ENCODE measurements around the gene KRTAP26-1. TPM values are rescaled to one million over a fixed set of nuclear protein-coding genes. Genes with fewer than 3 reads are reported as not detected.

The KRTAP26-1 gene
- total and polyA plus RNA-seq, 2 experiments from 2014 or later: not detected

GRCh38 chr21:30326390-30326789 lies 6.3 kb upstream of the KRTAP26-1 start:
- Histone ChIP-seq H3K36me3 (replicated peaks; ENCODE audit: insufficient read depth, low read depth) (no peaks in the 10 kb centered on the region), H2AFZ (no peak overlapping the region), H3K27ac (no peak overlapping the region), H3K4me2 (no peak overlapping the region), H3K4me1 (ENCODE audit: insufficient read depth) (no peaks in the 10 kb centered on the region), H3K9me2 (replicated peaks; ENCODE audit: insufficient read depth) (no peaks in the 10 kb centered on the region), H3K27me3 (no peaks in the 10 kb centered on the region), H4K20me1 (ENCODE audit: insufficient read depth, poor library complexity, severe bottlenecking) (no peaks in the 10 kb centered on the region), H3K9me3 (ENCODE audit: low read depth) (peaks cover 10% of the 10 kb centered on the region), H3K4me3 (no peak overlapping the region), H3K79me2 (no peaks in the 10 kb centered on the region)
- TF ChIP-seq EZH2 (IDR thresholded peaks at IDR 0.05; ENCODE audit: borderline replicate concordance) (no peak), EZH2phosphoT487 (IDR thresholded peaks at IDR 0.05; ENCODE audit: low read depth, severe bottlenecking, unreplicated experiment) (no peak), CTCF (IDR thresholded peaks at IDR 0.05; ENCODE audit: poor library complexity) (no peak)
- no peak for DNase-seq (ENCODE audit: low spot score)

GRCh38 chr21:30315701-30316100 lies 4.4 kb downstream of the KRTAP26-1 start:
- 95% methylated on average over 2 of the region's 2 CpGs for WGBS (ENCODE audit: low lambda C conversion rate, missing lambda C conversion rate)
- no peaks in the 10 kb centered on the region for H3K9me2 ChIP-seq (replicated peaks; ENCODE audit: insufficient read depth)
- H4K20me1 ChIP-seq (ENCODE audit: insufficient read depth, poor library complexity, severe bottlenecking): no peaks in the 10 kb centered on the region
- no peaks in the 10 kb centered on the region for H3K27me3 ChIP-seq
- H3K4me2 ChIP-seq: no peak overlapping the region
- H3K4me1 ChIP-seq (ENCODE audit: insufficient read depth): no peaks in the 10 kb centered on the region
- H3K36me3 ChIP-seq (replicated peaks; ENCODE audit: insufficient read depth, low read depth): no peaks in the 10 kb centered on the region
- H3K9me3 ChIP-seq (ENCODE audit: low read depth): no peaks in the 10 kb centered on the region
- no peak overlapping the region for H2AFZ ChIP-seq
- TF ChIP-seq EZH2 (IDR thresholded peaks at IDR 0.05; ENCODE audit: borderline replicate concordance): no peak
- TF ChIP-seq EZH2phosphoT487 (IDR thresholded peaks at IDR 0.05; ENCODE audit: low read depth, severe bottlenecking, unreplicated experiment): no peak
- TF ChIP-seq CTCF (IDR thresholded peaks at IDR 0.05; ENCODE audit: poor library complexity): no peak
- no peaks in the 10 kb centered on the region for H3K79me2 ChIP-seq
- no peak overlapping the region for H3K27ac ChIP-seq
- no peak overlapping the region for H3K4me3 ChIP-seq
- DNase-seq (ENCODE audit: low spot score): no peak

- Histone ChIP-seq H3K27ac (no peak overlapping the region), H3K4me1 (ENCODE audit: insufficient read depth) (no peaks in the 10 kb centered on the region), H3K4me3 (no peak overlapping the region), H3K4me2 (no peak overlapping the region), H4K20me1 (ENCODE audit: insufficient read depth, poor library complexity, severe bottlenecking) (no peaks in the 10 kb centered on the region), H3K9me2 (replicated peaks; ENCODE audit: insufficient read depth) (no peaks in the 10 kb centered on the region), H3K36me3 (replicated peaks; ENCODE audit: insufficient read depth, low read depth) (no peaks in the 10 kb centered on the region), H3K27me3 (no peaks in the 10 kb centered on the region), H3K9me3 (ENCODE audit: low read depth) (no peaks in the 10 kb centered on the region), H3K79me2 (no peaks in the 10 kb centered on the region), H2AFZ (no peak overlapping the region)
- TF ChIP-seq EZH2phosphoT487 (IDR thresholded peaks at IDR 0.05; ENCODE audit: low read depth, severe bottlenecking, unreplicated experiment) (no peak), EZH2 (IDR thresholded peaks at IDR 0.05; ENCODE audit: borderline replicate concordance) (no peak), CTCF (IDR thresholded peaks at IDR 0.05; ENCODE audit: poor library complexity) (no peak)
- WGBS (ENCODE audit: low lambda C conversion rate, missing lambda C conversion rate): 81% methylated on average over 2 of the region's 2 CpGs
- DNase-seq (ENCODE audit: low spot score): no peak
These were observed 13.2 kb downstream of the KRTAP26-1 start for GRCh38 chr21:30306884-30307283.

DNA sequence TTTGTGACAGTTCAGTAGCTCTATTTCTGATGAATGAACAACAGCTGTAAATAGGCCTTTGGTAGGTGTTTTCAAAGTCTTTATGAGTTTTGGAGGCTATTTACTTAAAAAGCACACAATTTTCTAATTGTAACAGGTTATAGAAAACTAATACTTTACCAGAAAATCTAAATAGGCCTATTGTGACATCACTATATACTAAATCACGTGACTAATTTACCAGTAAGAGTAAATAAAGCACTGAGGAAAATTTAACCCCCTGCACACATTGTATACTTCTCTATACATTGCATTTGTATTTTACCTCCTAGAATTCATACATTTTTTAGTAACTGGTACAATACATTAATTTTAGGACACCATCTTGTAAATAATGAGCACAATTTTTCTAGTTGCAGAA lies 15.0 kb downstream of the KRTAP26-1 start:
- Histone ChIP-seq H3K79me2 (no peaks in the 10 kb centered on the region), H3K9me3 (ENCODE audit: low read depth) (peaks cover 4% of the 10 kb centered on the region), H3K4me2 (no peak overlapping the region), H3K27ac (no peak overlapping the region), H3K36me3 (replicated peaks; ENCODE audit: insufficient read depth, low read depth) (no peaks in the 10 kb centered on the region), H3K9me2 (replicated peaks; ENCODE audit: insufficient read depth) (no peaks in the 10 kb centered on the region), H4K20me1 (ENCODE audit: insufficient read depth, poor library complexity, severe bottlenecking) (no peaks in the 10 kb centered on the region), H3K4me3 (no peak overlapping the region), H3K27me3 (no peaks in the 10 kb centered on the region), H2AFZ (no peak overlapping the region), H3K4me1 (ENCODE audit: insufficient read depth) (no peaks in the 10 kb centered on the region)
- TF ChIP-seq EZH2phosphoT487 (IDR thresholded peaks at IDR 0.05; ENCODE audit: low read depth, severe bottlenecking, unreplicated experiment) (no peak), EZH2 (IDR thresholded peaks at IDR 0.05; ENCODE audit: borderline replicate concordance) (no peak), CTCF (IDR thresholded peaks at IDR 0.05; ENCODE audit: poor library complexity) (no peak)
- 61% methylated on average over 1 of the region's 1 CpG for WGBS (ENCODE audit: low lambda C conversion rate, missing lambda C conversion rate)
- DNase-seq (ENCODE audit: low spot score): no peak

Measured in hepatocyte (in vitro differentiated cells).